ENCODE measurements around the gene ZNRF3.
"Not testable (repeated sequence)": the region's sequence is repeated elsewhere in the genome, so short reads cannot be mapped to it uniquely, and the experiment has no call there.

The ZNRF3 gene

DNA sequence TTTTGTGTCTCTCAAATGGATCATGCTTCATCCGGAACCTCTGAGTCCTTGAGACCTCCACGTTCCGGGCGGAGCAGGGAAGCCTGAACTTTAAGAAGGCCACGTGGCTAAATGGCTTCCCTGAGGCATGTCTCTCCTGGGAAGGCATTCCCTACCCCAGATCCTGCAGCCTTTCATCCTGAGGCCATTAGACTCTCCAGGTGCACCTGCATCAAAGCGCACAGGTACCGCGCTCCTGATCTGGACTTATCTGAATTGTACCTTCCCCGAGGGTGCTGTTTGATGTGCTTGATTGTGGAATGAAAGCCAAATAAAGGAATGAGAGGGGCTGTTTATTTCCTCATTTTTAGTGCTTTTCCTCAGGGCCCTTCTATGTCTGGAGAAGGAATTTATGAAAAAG, 155.8 kb downstream of the ZNRF3 start:
- H3K4me3 ChIP-seq (replicated peaks in 1 of 2; ENCODE audit: low read depth in 2 of 2, low read length in 2 of 2) = no peak overlapping the region
- no peak for DNase-seq (ENCODE audit: low read depth in 2 of 2)
- TF ChIP-seq, protein P1, sequence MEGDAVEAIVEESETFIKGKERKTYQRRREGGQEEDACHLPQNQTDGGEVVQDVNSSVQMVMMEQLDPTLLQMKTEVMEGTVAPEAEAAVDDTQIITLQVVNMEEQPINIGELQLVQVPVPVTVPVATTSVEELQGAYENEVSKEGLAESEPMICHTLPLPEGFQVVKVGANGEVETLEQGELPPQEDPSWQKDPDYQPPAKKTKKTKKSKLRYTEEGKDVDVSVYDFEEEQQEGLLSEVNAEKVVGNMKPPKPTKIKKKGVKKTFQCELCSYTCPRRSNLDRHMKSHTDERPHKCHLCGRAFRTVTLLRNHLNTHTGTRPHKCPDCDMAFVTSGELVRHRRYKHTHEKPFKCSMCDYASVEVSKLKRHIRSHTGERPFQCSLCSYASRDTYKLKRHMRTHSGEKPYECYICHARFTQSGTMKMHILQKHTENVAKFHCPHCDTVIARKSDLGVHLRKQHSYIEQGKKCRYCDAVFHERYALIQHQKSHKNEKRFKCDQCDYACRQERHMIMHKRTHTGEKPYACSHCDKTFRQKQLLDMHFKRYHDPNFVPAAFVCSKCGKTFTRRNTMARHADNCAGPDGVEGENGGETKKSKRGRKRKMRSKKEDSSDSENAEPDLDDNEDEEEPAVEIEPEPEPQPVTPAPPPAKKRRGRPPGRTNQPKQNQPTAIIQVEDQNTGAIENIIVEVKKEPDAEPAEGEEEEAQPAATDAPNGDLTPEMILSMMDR (IDR thresholded peaks at IDR 0.05; ENCODE audit: low read depth, low read length) = no peak

DNA sequence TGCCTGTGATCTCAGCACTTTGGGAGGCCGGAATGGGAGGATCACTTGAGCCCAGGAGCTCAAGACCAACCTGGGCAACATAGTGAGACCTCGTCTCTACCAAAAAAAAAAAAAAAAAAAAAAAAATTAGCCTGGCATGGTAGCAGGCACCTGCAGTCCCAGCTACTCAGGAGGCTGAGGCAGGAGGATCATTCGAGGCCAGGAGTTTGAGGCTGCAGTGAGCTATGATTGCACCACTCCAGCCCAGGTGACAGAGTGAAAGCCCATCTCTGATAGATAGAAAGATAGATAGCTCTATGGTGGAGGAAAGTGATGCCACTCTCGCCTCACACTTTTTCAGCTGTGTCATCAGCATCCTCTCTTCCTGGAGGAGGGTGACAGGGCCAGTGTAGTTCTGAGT, 156.3 kb downstream of the ZNRF3 start:
- H3K4me3 ChIP-seq (replicated peaks in 1 of 2; ENCODE audit: low read depth in 2 of 2, low read length in 2 of 2); DNase-seq (ENCODE audit: low read depth in 2 of 2): not testable (repeated sequence)

DNA sequence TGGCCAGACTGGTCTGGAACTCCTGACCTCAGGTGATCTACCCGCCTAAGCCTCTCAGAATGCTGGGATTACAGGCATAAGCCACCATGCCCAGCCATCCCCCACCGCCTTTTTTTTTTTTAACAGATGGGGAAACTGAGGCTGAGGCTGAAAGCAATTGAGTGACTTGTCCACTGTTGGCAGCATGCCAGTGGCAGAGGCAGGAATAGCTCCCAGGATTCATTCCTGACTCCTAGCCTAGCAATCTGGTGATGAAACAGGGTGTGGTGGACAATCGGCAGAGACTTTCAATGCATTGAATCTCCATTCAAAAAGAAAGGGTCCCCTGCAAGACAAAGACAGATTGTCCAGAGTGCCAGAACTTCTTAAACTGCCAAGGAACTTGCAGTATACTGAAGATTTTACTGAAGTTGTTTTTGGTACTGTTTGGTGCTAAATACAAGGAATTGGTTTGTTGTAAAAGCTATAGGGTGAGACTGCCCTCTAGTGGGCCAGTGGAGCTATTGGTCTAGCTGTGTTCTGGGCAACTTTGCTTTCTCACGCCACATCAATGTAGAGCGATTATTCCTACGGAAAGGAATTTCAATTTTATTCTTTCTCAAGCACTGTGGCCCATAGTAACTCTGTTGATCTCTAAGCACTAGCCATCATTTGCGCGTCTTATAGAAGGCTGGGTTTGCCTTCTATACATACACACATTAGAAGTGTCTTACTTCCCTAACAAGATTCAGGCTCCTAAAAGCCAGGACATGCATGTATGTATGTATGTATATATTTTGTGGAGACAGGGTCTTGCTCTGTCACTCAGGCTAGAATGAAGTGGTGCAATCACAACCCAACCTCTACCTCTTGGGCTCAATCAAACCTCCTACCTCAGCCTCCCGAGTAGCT, 157.3 kb downstream of the ZNRF3 start:
- peak; percentile 93 for DNase-seq (ENCODE audit: low read depth in 2 of 2)
- TF ChIP-seq, protein P1 (IDR thresholded peaks at IDR 0.05; ENCODE audit: low read depth, low read length) = peak; percentile 95
- H3K4me3 ChIP-seq (replicated peaks in 1 of 2; ENCODE audit: low read depth in 2 of 2, low read length in 2 of 2) = no peak overlapping the region

DNA sequence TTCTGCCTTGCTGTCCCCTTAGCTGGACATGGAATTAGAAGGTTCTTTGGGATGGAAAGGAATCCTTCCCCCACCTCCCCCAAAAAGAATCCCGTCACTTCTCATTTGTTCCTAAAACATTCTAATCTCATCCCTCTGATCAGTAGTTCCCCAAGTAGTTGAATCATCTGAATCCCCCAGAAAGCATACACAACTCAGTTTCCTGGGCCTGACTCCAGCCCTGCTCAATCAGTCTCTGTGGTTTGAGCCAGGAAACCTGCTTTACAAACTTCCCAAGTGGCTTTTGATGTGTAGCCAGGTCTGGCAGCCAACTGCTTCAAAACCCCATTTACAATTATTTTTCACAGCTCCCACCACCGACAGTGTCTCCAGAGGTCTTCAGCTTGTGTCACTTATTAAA, 158.0 kb downstream of the ZNRF3 start:
- no peak overlapping the region for H3K4me3 ChIP-seq (replicated peaks in 1 of 2; ENCODE audit: low read depth in 2 of 2, low read length in 2 of 2)
- TF ChIP-seq, protein P1 (IDR thresholded peaks at IDR 0.05; ENCODE audit: low read depth, low read length) = no peak
- DNase-seq (ENCODE audit: low read depth in 2 of 2) = peak; percentile 71 to 73

DNA sequence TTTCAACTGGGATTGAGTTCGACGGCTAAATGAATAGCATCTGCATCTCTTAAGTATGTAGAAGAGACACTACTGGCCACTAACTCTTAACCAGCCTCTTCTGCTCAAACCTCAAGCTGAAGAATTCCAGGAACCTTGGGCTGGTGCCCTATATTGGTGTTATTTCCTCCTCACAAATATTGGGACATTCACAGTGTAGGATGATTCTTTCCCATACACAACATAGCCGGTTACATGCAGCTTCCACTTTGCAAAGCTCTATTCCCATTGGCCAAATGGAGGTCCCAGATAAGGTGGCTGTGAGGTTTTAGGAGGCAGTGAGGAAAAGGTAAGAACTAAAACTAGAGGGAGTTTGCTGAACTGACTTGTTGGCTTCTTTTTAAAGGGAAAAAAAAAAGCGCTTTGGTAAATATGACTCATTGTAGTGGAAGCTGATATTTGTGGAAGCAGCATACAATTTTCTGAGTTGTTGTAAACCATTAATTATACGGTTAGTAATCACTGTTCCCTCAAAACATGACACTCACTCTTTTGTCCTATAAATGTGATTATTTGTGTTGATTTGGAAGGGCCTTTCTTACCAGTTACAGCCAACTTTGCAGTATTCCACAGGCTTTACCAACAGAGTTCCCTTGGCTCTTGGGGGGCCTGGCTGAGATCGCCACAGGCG, 160.7 kb downstream of the ZNRF3 start:
- TF ChIP-seq, protein P1 (IDR thresholded peaks at IDR 0.05; ENCODE audit: low read depth, low read length) = no peak
- DNase-seq (ENCODE audit: low read depth in 2 of 2) = peak; percentile 64
- no peak overlapping the region for H3K4me3 ChIP-seq (replicated peaks in 1 of 2; ENCODE audit: low read depth in 2 of 2, low read length in 2 of 2)

DNA sequence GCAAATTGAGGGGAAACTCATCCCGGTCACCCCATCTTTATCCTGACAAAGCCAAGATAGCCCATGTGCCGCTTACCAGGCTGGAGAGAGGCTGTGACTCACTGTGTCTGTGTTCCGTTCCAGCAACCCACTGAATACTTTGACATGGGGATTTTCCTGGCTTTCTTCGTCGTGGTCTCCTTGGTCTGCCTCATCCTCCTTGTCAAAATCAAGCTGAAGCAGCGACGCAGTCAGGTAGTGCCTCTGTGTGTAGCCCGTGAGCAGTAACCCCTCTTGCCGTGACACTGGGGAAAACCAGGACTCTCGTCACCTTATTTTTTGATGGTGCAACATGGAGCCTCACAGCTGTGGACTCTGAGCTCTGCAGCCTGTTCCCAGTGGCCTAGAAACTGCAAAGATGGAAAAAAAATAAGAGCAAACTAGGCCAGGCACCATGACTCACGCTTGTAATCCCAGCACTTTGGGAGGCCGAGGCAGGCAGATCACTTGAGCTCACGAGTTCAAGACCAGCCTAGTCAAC, 161.3 kb downstream of the ZNRF3 start:
- peak; percentile 63 to 84 for DNase-seq (ENCODE audit: low read depth in 2 of 2)
- H3K4me3 ChIP-seq (replicated peaks in 1 of 2; ENCODE audit: low read depth in 2 of 2, low read length in 2 of 2) = no peak overlapping the region
- TF ChIP-seq, protein P1 (IDR thresholded peaks at IDR 0.05; ENCODE audit: low read depth, low read length) = no peak

All from cardiac fibroblast (primary cell).